Esophagus muscularis mucosa (tissue), 4 donors: ENCODE results near the gene PDX1.

Source experiments
- EP300 ChIP-seq: sonication (generic); formaldehyde crosslinking; IDR thresholded peaks from one replicate; pipeline ENCODE4 v1.6.1; 2017; ENCODE audit warnings: antibody characterized with exemption
- POLR2AphosphoS5 ChIP-seq, 2 donors: sonication (generic); formaldehyde crosslinking; IDR thresholded peaks; one replicate each; pipeline ENCODE4 v1.6.1; 2017; ENCODE audit warnings: antibody characterized with exemption in 2 of 2
- TF ChIP-seq, protein P1 (sequence below), 3 experiments: fragments of 200-600 bp in 2 of 3; fragments of 450-650 bp in 1 of 3; sonication (generic) in 2 of 3; IDR thresholded peaks; one replicate each; pipeline ENCODE4 v1.5.1; 2017 to 2019; ENCODE audit warnings: antibody characterized with exemption in 3 of 3, mild to moderate bottlenecking in 2 of 3, moderate library complexity in 1 of 3

DNA sequence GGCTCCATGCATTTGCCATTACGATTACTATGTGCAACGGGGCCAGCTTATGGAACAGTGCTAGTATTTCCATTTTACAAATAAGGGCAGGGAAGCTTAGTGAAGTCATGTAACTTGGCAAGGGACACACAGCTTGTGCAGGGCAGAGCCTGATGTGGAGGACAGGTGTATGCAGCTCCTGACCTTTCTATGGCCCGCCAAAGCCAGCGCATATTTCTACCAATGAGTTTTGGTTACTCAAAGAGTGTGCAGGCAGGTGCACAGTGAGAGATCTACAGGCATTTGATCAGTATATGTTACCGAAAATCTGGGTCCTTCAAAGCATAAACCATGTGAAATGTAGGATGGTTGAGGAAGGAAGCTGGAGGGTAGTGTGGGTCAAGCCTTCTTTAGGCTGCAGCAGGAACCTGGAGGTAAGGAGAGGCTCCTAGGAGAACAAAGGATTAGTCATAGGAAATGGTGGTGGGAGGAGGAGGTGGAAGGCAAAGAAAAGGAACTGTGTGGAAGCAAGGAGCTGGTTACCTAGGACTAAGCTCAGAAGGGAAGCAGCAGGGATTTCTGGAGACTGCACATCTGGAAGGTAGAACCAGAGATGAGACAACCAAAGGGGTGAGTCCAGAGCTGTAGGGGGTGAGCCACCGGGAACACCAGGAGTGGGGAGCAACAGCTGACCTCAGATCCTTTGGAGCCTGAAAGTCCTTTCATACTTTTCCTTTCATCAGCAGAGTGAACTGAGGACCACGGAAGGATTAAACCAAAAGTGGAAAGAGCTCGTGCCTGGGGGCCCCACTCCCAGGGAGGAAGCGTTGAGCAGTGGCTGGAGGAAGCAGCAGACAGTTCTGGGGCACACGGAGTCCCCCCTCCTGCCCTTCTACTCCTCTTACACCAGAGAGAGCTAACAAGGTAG is 4.2 kb upstream of the PDX1 start:
- no peak for TF ChIP-seq POLR2AphosphoS5 (IDR thresholded peaks at IDR 0.05)
- no peak for TF ChIP-seq EP300
- TF ChIP-seq, protein P1, sequence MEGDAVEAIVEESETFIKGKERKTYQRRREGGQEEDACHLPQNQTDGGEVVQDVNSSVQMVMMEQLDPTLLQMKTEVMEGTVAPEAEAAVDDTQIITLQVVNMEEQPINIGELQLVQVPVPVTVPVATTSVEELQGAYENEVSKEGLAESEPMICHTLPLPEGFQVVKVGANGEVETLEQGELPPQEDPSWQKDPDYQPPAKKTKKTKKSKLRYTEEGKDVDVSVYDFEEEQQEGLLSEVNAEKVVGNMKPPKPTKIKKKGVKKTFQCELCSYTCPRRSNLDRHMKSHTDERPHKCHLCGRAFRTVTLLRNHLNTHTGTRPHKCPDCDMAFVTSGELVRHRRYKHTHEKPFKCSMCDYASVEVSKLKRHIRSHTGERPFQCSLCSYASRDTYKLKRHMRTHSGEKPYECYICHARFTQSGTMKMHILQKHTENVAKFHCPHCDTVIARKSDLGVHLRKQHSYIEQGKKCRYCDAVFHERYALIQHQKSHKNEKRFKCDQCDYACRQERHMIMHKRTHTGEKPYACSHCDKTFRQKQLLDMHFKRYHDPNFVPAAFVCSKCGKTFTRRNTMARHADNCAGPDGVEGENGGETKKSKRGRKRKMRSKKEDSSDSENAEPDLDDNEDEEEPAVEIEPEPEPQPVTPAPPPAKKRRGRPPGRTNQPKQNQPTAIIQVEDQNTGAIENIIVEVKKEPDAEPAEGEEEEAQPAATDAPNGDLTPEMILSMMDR (IDR thresholded peaks at IDR 0.05): no peak
